Panc1 (cell line): ENCODE results near the gene PLD1. TPM values are rescaled to one million over a fixed set of nuclear protein-coding genes. Genes with fewer than 3 reads are reported as not detected.

Source experiments
- ATAC-seq: fragments of 200-7000 bp; cut with Tn5 transposase; 2 replicates; pipeline ENCODE4 v1.9.1; 2020; ENCODE audit warnings: mild to moderate bottlenecking, moderate library complexity
- BruUV-seq: library from RNA; stranded (reverse); fragments of 400-500 nt; replicated peaks from 2 replicates; lab custom pipeline; 2021; lab: Mats Ljungman, UMichigan
- CTCF ChIA-PET: fragments of 300-600 bp; sonication (Branson Sonifier 250); formaldehyde crosslinking; loops from one replicate; lab custom pipeline; 2022; ENCODE audit warnings: antibody characterized with exemption; lab: Charles Lee
- POLR2A ChIA-PET: fragments of 300-600 bp; sonication (Branson Sonifier 250); formaldehyde crosslinking; loops from one replicate; lab custom pipeline; 2022; ENCODE audit warnings: antibody characterized with exemption; lab: Charles Lee
- DNase-seq: peaks from one replicate; pipeline ENCODE4 v3.0.0-alpha.2; 2010; ENCODE audit warnings: low read depth, low spot score
- H3K27ac ChIP-seq: 2 replicates; pipeline ENCODE4 v1.5.1; 2011; ENCODE audit warnings: mild to moderate bottlenecking, low read length, inconsistent platforms
- H3K27me3 ChIP-seq: fragments of 200-500 bp; sonication (Bioruptor generic); 2 replicates; pipeline ENCODE4 v1.6.0; 2014; ENCODE audit warnings: low read length, inconsistent platforms; ENCODE audit not compliant: control insufficient read depth, insufficient read depth
- H3K36me3 ChIP-seq: fragments of 200-500 bp; sonication (Bioruptor generic); 2 replicates; pipeline ENCODE4 v1.5.1; 2014; ENCODE audit warnings: inconsistent platforms, mild to moderate bottlenecking, low read length, moderate library complexity; ENCODE audit not compliant: control insufficient read depth, insufficient read depth
- H3K4me1 ChIP-seq: 2 replicates; pipeline ENCODE4 v1.5.1; 2011; ENCODE audit warnings: inconsistent platforms, mild to moderate bottlenecking, low read length, moderate library complexity; ENCODE audit not compliant: control insufficient read depth, insufficient read depth
- H3K4me3 ChIP-seq, 2 experiments: 2 replicates each; pipeline ENCODE4 v1.5.1; 2011 to 2012; ENCODE audit warnings: low read depth in 2 of 2, low read length in 2 of 2, mild to moderate bottlenecking in 2 of 2, inconsistent platforms in 1 of 2, moderate library complexity in 1 of 2
- H3K9me3 ChIP-seq: fragments of 200-500 bp; sonication (Bioruptor generic); 2 replicates; pipeline ENCODE4 v1.5.1; 2014; ENCODE audit warnings: low read depth, mild to moderate bottlenecking, inconsistent platforms, low read length, moderate library complexity; ENCODE audit not compliant: control insufficient read depth, insufficient read depth
- CTCF ChIP-seq: fragments of 450-650 bp; IDR thresholded peaks from 2 replicates; pipeline ENCODE4 v1.5.1; 2017; ENCODE audit warnings: mild to moderate bottlenecking
- POLR2AphosphoS5 ChIP-seq: IDR thresholded peaks from 2 replicates; pipeline ENCODE4 v1.6.1; 2012; ENCODE audit warnings: mild to moderate bottlenecking, low read depth, low read length, moderate library complexity
- REST ChIP-seq, 2 experiments: IDR thresholded peaks; 2 replicates each; pipeline ENCODE4 v1.6.1; 2011 to 2012; ENCODE audit warnings: low read depth in 2 of 2, control low read depth in 1 of 2, low read length in 1 of 2, mild to moderate bottlenecking in 1 of 2, moderate library complexity in 1 of 2; ENCODE audit not compliant: insufficient read depth in 1 of 2
- SIN3A ChIP-seq: IDR thresholded peaks from 2 replicates; pipeline ENCODE4 v1.6.1; 2012; ENCODE audit warnings: low read depth, mild to moderate bottlenecking, low read length, moderate library complexity, borderline replicate concordance; ENCODE audit not compliant: insufficient read depth
- TCF7L2 ChIP-seq: IDR thresholded peaks from 2 replicates; pipeline ENCODE4 v1.6.1; 2011; ENCODE audit warnings: mild to moderate bottlenecking, low read depth, low read length, inconsistent platforms
- in situ Hi-C: cut with HindIII; loops from 2 replicates; pipeline ENCODE4 v1.10.0; 2016; ENCODE audit warnings: low sequenced_read_pairs, low pct_unique_long_range_greater_than_20kb
- intact Hi-C: fragments of 100-400 bp; cut with micrococcal nuclease; formaldehyde crosslinking; loops from one replicate; pipeline ENCODE4 v1.10.0; 2022; ENCODE audit not compliant: unreplicated experiment
- total RNA-seq: library from RNA; stranded (reverse); gene quantifications from one replicate; pipeline ENCODE4 v1.2.1, GENCODE V29; 2021; ENCODE audit not compliant: unreplicated experiment

PLD1 gene
- total RNA-seq, 1 experiment from 2014 or later, result 20.6 TPM

- BruUV-seq, result no TSS peak
- ChIA-PET POLR2A (no interaction called here), CTCF (no interaction called here)
- H3K4me1 ChIP-seq, result no peaks in the 10 kb centered on the region
- no peak for ATAC-seq
- intact Hi-C loops (no loop called here), in situ Hi-C loops (no loop called here)
- H3K36me3 ChIP-seq, result no peaks in the 10 kb centered on the region
- no peak for DNase-seq
- TF ChIP-seq REST (IDR thresholded peaks at IDR 0.05; ENCODE audit: insufficient read depth in 1 of 2, low read depth in 2 of 2, low read length in 1 of 2), result no peak
- no peak for TF ChIP-seq SIN3A
- no peak for TF ChIP-seq POLR2AphosphoS5
- no peak for TF ChIP-seq TCF7L2
- no peak for TF ChIP-seq CTCF
- H3K27me3 ChIP-seq, result no peaks in the 10 kb centered on the region
- no peak overlapping the region for H3K27ac ChIP-seq
- H3K4me3 ChIP-seq, result no peak overlapping the region
- no peaks in the 10 kb centered on the region for H3K9me3 ChIP-seq
Observed at GRCh38 chr3:171598990-171599389, 211.3 kb downstream of the PLD1 start.

- BruUV-seq, result no TSS peak
- H3K4me3 ChIP-seq, result no peak overlapping the region
- H3K27ac ChIP-seq, result no peak overlapping the region
- DNase-seq, result no peak
- H3K27me3 ChIP-seq, result peaks cover 2% of the 10 kb centered on the region; the same call in 1 of the 2 replicates
- intact Hi-C loops (no loop called here), in situ Hi-C loops (no loop called here)
- ChIA-PET CTCF (no interaction called here), POLR2A (no interaction called here)
- H3K9me3 ChIP-seq, result no peaks in the 10 kb centered on the region
- H3K4me1 ChIP-seq, result no peaks in the 10 kb centered on the region
- TF ChIP-seq POLR2AphosphoS5, result no peak
- TF ChIP-seq SIN3A, result no peak
- TF ChIP-seq REST (IDR thresholded peaks at IDR 0.05; ENCODE audit: insufficient read depth in 1 of 2, low read depth in 2 of 2, low read length in 1 of 2), result no peak
- no peak for TF ChIP-seq TCF7L2
- no peak for TF ChIP-seq CTCF
- no peak for ATAC-seq
- H3K36me3 ChIP-seq, result no peaks in the 10 kb centered on the region
Observed at GRCh38 chr3:171592786-171593185, 217.5 kb downstream of the PLD1 start.
